ENCODE measurements around the gene SPRR3.
"Not testable (repeated sequence)": the region's sequence is repeated elsewhere in the genome, so short reads cannot be mapped to it uniquely, and the experiment has no call there.

Gene SPRR3

GRCh38 chr1:152983234-152983633 lies 18.3 kb upstream of the SPRR3 start:
- Histone ChIP-seq H3K4me1 (ENCODE audit: insufficient read depth, low read length) (no peaks in the 10 kb centered on the region), H3K27me3 (ENCODE audit: insufficient read depth, low read length) (no peaks in the 10 kb centered on the region), H3K36me3 (ENCODE audit: insufficient read depth, low read length) (no peaks in the 10 kb centered on the region), H3K9me3 (ENCODE audit: insufficient read depth, low read depth, low read length) (peaks cover 40% of the 10 kb centered on the region), H3K9ac (ENCODE audit: low read depth, low read length) (no peak overlapping the region), H3K4me3 (ENCODE audit: low read length) (no peak overlapping the region), H3K27ac (ENCODE audit: low read depth, low read length) (no peak overlapping the region)

GRCh38 chr1:152983743-152984142 lies 17.8 kb upstream of the SPRR3 start, which contains the start of gene SPRR1A:
Gene SPRR1A, plus strand, starts transcription at chr1:152984081. Its CDS starts 1,150 bp downstream, at chr1:152985231.
- Histone ChIP-seq H3K27me3 (ENCODE audit: insufficient read depth, low read length) (no peaks in the 10 kb centered on the region), H3K4me3 (ENCODE audit: low read length) (no peak within 1 kb of the TSS), H3K4me1 (ENCODE audit: insufficient read depth, low read length) (no peaks in the 10 kb centered on the region), H3K27ac (ENCODE audit: low read depth, low read length) (no peak within 1 kb of the TSS), H3K36me3 (ENCODE audit: insufficient read depth, low read length) (no peaks in the 10 kb centered on the region), H3K9me3 (ENCODE audit: insufficient read depth, low read depth, low read length) (peaks cover 42% of the 10 kb centered on the region), H3K9ac (ENCODE audit: low read depth, low read length) (no peak within 1 kb of the TSS)
- WGBS = 92% methylated on average over 3 of the region's 3 CpGs

- H3K9me3 ChIP-seq (ENCODE audit: insufficient read depth, low read depth, low read length) = peaks cover 41% of the 10 kb centered on the region
- no peak overlapping the region for H3K27ac ChIP-seq (ENCODE audit: low read depth, low read length)
- H3K4me3 ChIP-seq (ENCODE audit: low read length) = no peak overlapping the region
- H3K36me3 ChIP-seq (ENCODE audit: insufficient read depth, low read length) = no peaks in the 10 kb centered on the region
- WGBS = 52% methylated on average over 2 of the region's 2 CpGs
- H3K9ac ChIP-seq (ENCODE audit: low read depth, low read length) = no peak overlapping the region
- H3K4me1 ChIP-seq (ENCODE audit: insufficient read depth, low read length) = no peaks in the 10 kb centered on the region
- H3K27me3 ChIP-seq (ENCODE audit: insufficient read depth, low read length) = no peaks in the 10 kb centered on the region
Measured at GRCh38 chr1:152986578-152986977, 15.0 kb upstream of the SPRR3 start.

- H3K27ac ChIP-seq (ENCODE audit: low read depth, low read length) = no peak overlapping the region
- H3K9me3 ChIP-seq (ENCODE audit: insufficient read depth, low read depth, low read length) = peaks cover 29% of the 10 kb centered on the region
- WGBS = 65% methylated on average over 5 of the region's 6 CpGs
- H3K27me3 ChIP-seq (ENCODE audit: insufficient read depth, low read length) = no peaks in the 10 kb centered on the region
- H3K4me3 ChIP-seq (ENCODE audit: low read length) = no peak overlapping the region
- no peak overlapping the region for H3K9ac ChIP-seq (ENCODE audit: low read depth, low read length)
- peaks cover 5% of the 10 kb centered on the region; the same call in 1 of the 2 replicates for H3K4me1 ChIP-seq (ENCODE audit: insufficient read depth, low read length)
- H3K36me3 ChIP-seq (ENCODE audit: insufficient read depth, low read length) = no peaks in the 10 kb centered on the region
Measured at GRCh38 chr1:152993186-152993585, 8.4 kb upstream of the SPRR3 start.

- H3K4me3 ChIP-seq (ENCODE audit: low read length) = no peak overlapping the region
- peaks cover 20% of the 10 kb centered on the region for H3K9me3 ChIP-seq (ENCODE audit: insufficient read depth, low read depth, low read length)
- no peaks in the 10 kb centered on the region for H3K36me3 ChIP-seq (ENCODE audit: insufficient read depth, low read length)
- H3K27me3 ChIP-seq (ENCODE audit: insufficient read depth, low read length) = no peaks in the 10 kb centered on the region
- peaks cover 5% of the 10 kb centered on the region; the same call in 1 of the 2 replicates for H3K4me1 ChIP-seq (ENCODE audit: insufficient read depth, low read length)
- H3K9ac ChIP-seq (ENCODE audit: low read depth, low read length) = no peak overlapping the region
- H3K27ac ChIP-seq (ENCODE audit: low read depth, low read length) = no peak overlapping the region
- no CpG with 5 or more reads among the region's 1 CpG for WGBS
Measured at GRCh38 chr1:152995842-152996241, 5.7 kb upstream of the SPRR3 start.

- Histone ChIP-seq H3K9ac (ENCODE audit: low read depth, low read length) (no peak overlapping the region), H3K27ac (ENCODE audit: low read depth, low read length) (no peak overlapping the region), H3K36me3 (ENCODE audit: insufficient read depth, low read length) (no peaks in the 10 kb centered on the region), H3K27me3 (ENCODE audit: insufficient read depth, low read length) (no peaks in the 10 kb centered on the region), H3K9me3 (ENCODE audit: insufficient read depth, low read depth, low read length) (peaks cover 26% of the 10 kb centered on the region), H3K4me1 (ENCODE audit: insufficient read depth, low read length) (peaks cover 5% of the 10 kb centered on the region; the same call in 1 of the 2 replicates), H3K4me3 (ENCODE audit: low read length) (no peak overlapping the region)
- 57% methylated on average over 5 of the region's 5 CpGs for WGBS
Measured at GRCh38 chr1:152996633-152997400, 4.7 kb upstream of the SPRR3 start.

- Histone ChIP-seq H3K9ac (ENCODE audit: low read depth, low read length) (no peak overlapping the region), H3K4me3 (ENCODE audit: low read length) (no peak overlapping the region), H3K4me1 (ENCODE audit: insufficient read depth, low read length) (peaks cover 5% of the 10 kb centered on the region; the same call in 1 of the 2 replicates), H3K9me3 (ENCODE audit: insufficient read depth, low read depth, low read length) (peaks cover 29% of the 10 kb centered on the region), H3K36me3 (ENCODE audit: insufficient read depth, low read length) (no peaks in the 10 kb centered on the region), H3K27me3 (ENCODE audit: insufficient read depth, low read length) (no peaks in the 10 kb centered on the region), H3K27ac (ENCODE audit: low read depth, low read length) (no peak overlapping the region)
- 66% methylated on average over 7 of the region's 7 CpGs for WGBS
Measured at GRCh38 chr1:152997901-152998300, 3.6 kb upstream of the SPRR3 start.

- Histone ChIP-seq H3K4me3 (ENCODE audit: low read length) (no peak overlapping the region), H3K4me1 (ENCODE audit: insufficient read depth, low read length) (peaks cover 5% of the 10 kb centered on the region; the same call in 1 of the 2 replicates), H3K36me3 (ENCODE audit: insufficient read depth, low read length) (no peaks in the 10 kb centered on the region), H3K27me3 (ENCODE audit: insufficient read depth, low read length) (no peaks in the 10 kb centered on the region), H3K9ac (ENCODE audit: low read depth, low read length) (no peak overlapping the region), H3K27ac (ENCODE audit: low read depth, low read length) (no peak overlapping the region), H3K9me3 (ENCODE audit: insufficient read depth, low read depth, low read length) (peaks cover 29% of the 10 kb centered on the region)
- WGBS = 90% methylated on average over 4 of the region's 4 CpGs
Measured at GRCh38 chr1:152998476-152998875, 3.1 kb upstream of the SPRR3 start.

GRCh38 chr1:152999818-153000217 lies 1.7 kb upstream of the SPRR3 start:
- H3K4me1 ChIP-seq (ENCODE audit: insufficient read depth, low read length) = peaks cover 5% of the 10 kb centered on the region; the same call in 1 of the 2 replicates
- no peaks in the 10 kb centered on the region for H3K27me3 ChIP-seq (ENCODE audit: insufficient read depth, low read length)
- H3K9ac ChIP-seq (ENCODE audit: low read depth, low read length) = no peak overlapping the region
- H3K9me3 ChIP-seq (ENCODE audit: insufficient read depth, low read depth, low read length) = peaks cover 24% of the 10 kb centered on the region
- 71% methylated on average over 6 of the region's 6 CpGs for WGBS
- H3K27ac ChIP-seq (ENCODE audit: low read depth, low read length) = no peak overlapping the region
- no peaks in the 10 kb centered on the region for H3K36me3 ChIP-seq (ENCODE audit: insufficient read depth, low read length)
- no peak overlapping the region for H3K4me3 ChIP-seq (ENCODE audit: low read length)

- Histone ChIP-seq H3K9ac (ENCODE audit: low read depth, low read length) (no peak overlapping the region), H3K27ac (ENCODE audit: low read depth, low read length) (no peak overlapping the region), H3K4me1 (ENCODE audit: insufficient read depth, low read length) (peaks cover 5% of the 10 kb centered on the region; the same call in 1 of the 2 replicates), H3K36me3 (ENCODE audit: insufficient read depth, low read length) (no peaks in the 10 kb centered on the region), H3K9me3 (ENCODE audit: insufficient read depth, low read depth, low read length) (peaks cover 23% of the 10 kb centered on the region), H3K27me3 (ENCODE audit: insufficient read depth, low read length) (no peaks in the 10 kb centered on the region), H3K4me3 (ENCODE audit: low read length) (no peak overlapping the region)
- 80% methylated on average over 1 of the region's 1 CpG for WGBS
Measured at GRCh38 chr1:153000294-153000693, 1.3 kb upstream of the SPRR3 start.

- not testable (repeated sequence) for H3K4me1 ChIP-seq (ENCODE audit: insufficient read depth, low read length); H3K27ac ChIP-seq (ENCODE audit: low read depth, low read length); H3K9ac ChIP-seq (ENCODE audit: low read depth, low read length); H3K36me3 ChIP-seq (ENCODE audit: insufficient read depth, low read length); H3K27me3 ChIP-seq (ENCODE audit: insufficient read depth, low read length); H3K4me3 ChIP-seq (ENCODE audit: low read length)
- peaks cover 14% of the 10 kb centered on the region for H3K9me3 ChIP-seq (ENCODE audit: insufficient read depth, low read depth, low read length)
- 79% methylated on average over 8 of the region's 8 CpGs for WGBS
Measured at GRCh38 chr1:153011235-153011758, 9.7 kb downstream of the SPRR3 start.

All from HUES64 (cell line).